ENCODE data around the gene RPTOR.

GRCh38 chr17:80845069-80845862 lies 300.6 kb downstream of the RPTOR start:
- TF ChIP-seq CTCF (IDR thresholded peaks at IDR 0.05 in 4 of 5, conservative IDR thresholded peaks at IDR 0.05 in 1 of 5) (no peak), POLR2A (IDR thresholded peaks at IDR 0.05) (no peak)

All from gastrocnemius medialis (tissue), 4 donors.